Jurkat, Clone E6-1 (cell line): ENCODE measurements around the gene ACADVL.

ENCODE experiments used
- DNase-seq: peaks from one replicate; pipeline ENCODE4 v3.0.0-alpha.2; 2011; ENCODE audit warnings: low read depth, low spot score
- H3K4me3 ChIP-seq: 2 replicates; pipeline ENCODE4 v1.5.1; 2011; ENCODE audit warnings: mild to moderate bottlenecking, low read length, control low read depth, moderate library complexity

ACADVL gene

GRCh38 chr17:7261379-7262191 lies 41.8 kb downstream of the ACADVL start:
- no peak overlapping the region for H3K4me3 ChIP-seq

GRCh38 chr17:7262192-7262934 lies 42.6 kb downstream of the ACADVL start, which contains the start of gene CLDN7:
Gene CLDN7, minus strand, starts transcription at chr17:7262478. Its CDS starts 435 bp downstream, at chr17:7262043.
- no peak for DNase-seq
- no peak within 1 kb of the TSS for H3K4me3 ChIP-seq

More at GRCh38 chr17:7261379-7262191, 41.8 kb downstream of the ACADVL start:
- DNase-seq: no peak

- no peak for DNase-seq
- H3K4me3 ChIP-seq: no peak overlapping the region
These were observed 43.4 kb downstream of the ACADVL start for GRCh38 chr17:7262935-7263800.

- H3K4me3 ChIP-seq: no peak overlapping the region
- DNase-seq: no peak
These were observed 44.0 kb downstream of the ACADVL start for GRCh38 chr17:7263801-7264078.

- no peak overlapping the region for H3K4me3 ChIP-seq
- DNase-seq: no peak
These were observed 47.0 kb downstream of the ACADVL start for GRCh38 chr17:7266784-7267183.
